NCI-H2196 (cell line): ENCODE measurements around the gene MBP.
"Not testable (repeated sequence)": the region's sequence is repeated elsewhere in the genome, so short reads cannot be mapped to it uniquely, and the experiment has no call there.

Experiments
- DNase-seq: peaks from one replicate; lab custom pipeline; 2025; ENCODE audit not compliant: unreplicated experiment; lab: John Stamatoyannopoulos, UW

Gene MBP

DNA sequence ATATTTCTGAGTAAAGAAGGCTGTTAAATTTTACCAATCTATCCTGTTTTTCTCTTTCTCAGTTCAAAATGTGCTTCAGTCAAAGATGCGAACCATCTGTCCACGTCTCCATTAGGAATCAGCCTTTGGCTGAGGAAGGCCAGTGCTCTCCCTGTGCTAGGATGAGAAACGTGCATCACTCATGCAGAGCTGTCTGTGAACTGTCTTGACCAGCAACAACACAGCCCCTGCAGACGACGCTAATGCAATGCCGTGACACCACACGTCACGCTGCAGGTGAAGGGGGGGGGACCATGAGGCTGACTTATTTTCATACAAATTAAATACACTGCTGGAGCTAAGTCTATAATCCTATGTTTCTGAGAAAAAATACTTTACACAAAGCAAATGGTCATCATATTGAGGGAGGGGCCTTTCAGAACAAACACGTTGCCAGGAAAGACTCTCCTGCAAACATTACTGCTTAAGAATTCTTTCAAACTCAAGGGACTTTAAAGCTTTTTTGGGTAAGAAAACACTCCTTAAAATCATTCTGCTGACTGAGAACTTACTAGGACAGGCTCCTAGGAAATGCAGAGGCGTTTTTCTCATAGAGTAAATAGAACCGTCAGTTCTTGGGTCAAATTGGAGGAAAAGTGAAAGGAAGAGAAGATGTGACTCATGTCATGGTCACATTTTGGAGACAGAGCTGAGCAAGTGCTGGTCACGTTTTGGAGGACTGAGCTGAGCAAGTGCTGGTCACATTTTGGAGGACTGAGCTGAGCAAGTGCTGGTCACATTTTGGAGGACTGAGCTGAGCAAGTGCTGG, 97.0 kb downstream of the MBP start:
- DNase-seq: no peak

DNA sequence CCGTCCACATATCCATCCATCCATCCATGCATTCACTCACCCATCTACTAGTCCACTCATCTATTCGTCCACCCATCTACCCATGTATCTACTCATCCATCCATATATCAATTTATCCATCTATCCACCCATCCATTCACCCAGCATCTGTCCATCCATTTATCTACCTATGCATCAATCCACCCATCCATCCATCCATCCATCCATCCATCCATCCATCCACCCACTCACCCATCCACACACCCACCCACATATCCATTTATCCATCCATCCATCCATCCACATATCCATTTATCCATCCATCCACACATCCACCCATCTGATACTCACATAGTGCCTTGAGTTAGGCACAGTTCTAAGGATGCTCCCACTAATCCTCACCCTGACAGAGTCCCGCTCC, 99.0 kb downstream of the MBP start:
- no peak for DNase-seq

DNA sequence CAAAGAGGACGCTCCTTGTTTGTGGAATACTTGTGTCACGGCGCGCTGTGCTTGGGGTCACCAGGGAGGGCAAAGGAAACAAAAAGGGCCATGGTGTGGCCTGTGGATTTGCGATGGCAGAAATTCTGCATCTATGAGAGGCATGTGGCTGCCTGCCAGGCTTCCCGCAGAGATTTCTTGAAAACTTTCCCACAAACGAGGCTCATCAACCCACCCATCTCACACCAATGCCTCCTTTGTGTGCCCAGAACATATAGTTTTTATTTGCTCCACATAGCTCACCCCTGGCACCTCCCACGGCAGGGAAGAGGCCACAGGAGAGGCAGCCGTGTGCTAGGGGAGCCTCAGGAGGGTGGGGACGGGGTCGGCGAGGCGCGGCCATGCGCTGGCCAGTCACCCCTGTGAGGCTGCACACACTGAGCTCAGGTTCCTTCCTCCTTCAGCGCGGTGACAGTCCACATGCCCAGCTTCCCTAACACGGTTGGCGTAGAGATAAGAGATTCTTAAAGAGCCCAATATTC, 100.3 kb downstream of the MBP start:
- no peak for DNase-seq

DNA sequence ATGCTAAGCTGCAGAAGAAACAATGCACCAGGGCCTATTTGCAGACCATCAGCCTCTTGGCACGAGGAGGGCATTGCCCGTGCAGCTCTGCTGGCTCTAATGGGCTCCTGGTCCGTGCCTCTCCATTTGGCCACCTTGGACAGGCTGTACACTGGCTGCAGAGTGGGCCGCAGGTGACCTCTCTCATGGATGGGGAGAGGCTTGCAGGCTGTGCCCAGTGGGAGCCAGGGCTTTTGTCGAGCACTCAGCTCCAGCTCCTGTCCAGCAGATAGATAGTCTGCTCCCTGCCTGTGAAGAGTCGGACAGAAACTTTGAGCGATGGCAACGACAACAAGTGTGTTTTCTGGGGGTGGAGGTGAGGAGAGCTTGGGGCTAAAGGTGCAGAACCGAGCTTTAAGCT, 100.9 kb downstream of the MBP start:
- no peak for DNase-seq

DNA sequence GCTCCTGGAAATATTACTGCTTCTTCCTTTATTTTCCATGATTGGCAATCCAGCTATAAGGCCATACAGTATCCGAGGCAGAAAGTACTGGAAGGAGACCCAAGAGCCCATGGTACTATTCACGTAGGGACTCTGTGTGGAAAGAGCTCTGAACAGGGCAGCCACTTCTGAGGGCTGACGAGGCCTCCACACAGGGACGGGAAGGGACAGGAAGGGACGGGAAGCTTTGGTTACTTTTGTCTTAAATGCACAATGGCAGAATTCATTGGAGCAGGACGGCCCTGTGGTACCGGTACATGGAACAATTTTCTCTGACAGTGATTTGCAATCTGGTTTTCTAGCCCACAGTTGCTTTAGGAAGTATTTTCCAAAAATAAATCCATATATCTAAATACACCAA, 102.4 kb downstream of the MBP start:
- no peak for DNase-seq

DNA sequence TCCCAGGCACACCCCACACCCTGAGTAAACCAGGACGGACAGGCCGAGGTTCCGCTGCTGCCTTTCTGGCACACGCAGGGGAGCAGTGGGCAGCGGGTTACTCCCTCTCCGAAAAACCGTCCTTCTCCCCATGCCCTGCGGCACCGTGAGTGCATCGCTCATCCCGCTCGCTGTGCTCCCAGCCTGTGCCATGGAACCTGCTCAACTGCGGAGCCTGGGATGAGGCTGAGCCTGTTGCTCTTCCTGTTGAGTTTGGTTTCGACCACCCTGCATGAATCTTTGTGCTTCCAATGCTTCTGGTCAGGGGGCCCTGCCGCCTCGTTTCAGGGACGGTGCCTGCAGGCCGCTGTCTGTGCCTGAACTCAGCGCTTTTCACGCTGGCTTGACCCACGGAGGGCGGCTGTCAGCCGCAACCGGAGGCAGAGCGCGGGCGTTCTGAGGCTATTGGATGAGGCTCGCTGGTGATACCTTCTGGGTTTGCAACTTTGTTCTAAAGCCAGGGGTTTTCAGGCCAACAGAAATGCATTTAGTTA, 106.7 kb downstream of the MBP start:
- DNase-seq: no peak

DNA sequence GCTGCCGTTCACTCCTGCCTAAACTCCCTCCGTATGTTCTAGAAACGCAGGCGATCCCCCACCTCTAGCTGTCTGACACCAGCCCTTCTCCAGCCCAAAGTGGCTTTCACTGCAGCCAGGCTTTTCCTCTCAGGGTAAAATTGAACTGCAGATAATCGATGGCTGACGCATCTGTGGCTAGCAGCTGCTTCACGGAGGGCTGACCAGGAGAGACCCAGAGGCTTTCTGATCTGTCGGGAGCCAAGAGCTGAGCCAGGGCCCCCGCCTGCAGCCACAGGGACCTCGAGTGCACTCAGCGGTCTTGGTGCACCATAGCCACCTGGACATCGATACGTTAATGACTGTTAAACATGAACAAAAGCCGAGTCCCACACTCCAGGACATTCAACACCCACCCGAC, 107.5 kb downstream of the MBP start:
- DNase-seq: no peak

DNA sequence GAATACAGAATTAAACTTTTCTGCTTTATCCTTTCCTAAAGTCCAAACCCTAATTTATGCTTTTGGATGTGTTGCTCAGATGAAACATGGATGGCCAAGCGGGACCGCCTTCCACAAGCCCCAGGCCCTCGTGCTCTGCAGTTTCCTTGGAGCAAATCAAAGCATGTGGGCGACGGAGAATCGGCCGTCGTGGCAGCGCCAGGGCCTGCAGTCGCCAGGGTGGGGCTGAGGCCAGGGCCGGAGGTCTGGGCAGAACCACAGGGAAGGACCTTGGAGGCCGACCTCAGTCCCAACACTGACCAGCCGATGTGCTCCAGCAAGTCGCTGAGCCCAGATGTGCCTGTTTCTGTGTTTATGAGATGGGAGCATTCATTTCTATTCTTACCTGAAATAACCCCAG, 108.1 kb downstream of the MBP start:
- no peak for DNase-seq

DNA sequence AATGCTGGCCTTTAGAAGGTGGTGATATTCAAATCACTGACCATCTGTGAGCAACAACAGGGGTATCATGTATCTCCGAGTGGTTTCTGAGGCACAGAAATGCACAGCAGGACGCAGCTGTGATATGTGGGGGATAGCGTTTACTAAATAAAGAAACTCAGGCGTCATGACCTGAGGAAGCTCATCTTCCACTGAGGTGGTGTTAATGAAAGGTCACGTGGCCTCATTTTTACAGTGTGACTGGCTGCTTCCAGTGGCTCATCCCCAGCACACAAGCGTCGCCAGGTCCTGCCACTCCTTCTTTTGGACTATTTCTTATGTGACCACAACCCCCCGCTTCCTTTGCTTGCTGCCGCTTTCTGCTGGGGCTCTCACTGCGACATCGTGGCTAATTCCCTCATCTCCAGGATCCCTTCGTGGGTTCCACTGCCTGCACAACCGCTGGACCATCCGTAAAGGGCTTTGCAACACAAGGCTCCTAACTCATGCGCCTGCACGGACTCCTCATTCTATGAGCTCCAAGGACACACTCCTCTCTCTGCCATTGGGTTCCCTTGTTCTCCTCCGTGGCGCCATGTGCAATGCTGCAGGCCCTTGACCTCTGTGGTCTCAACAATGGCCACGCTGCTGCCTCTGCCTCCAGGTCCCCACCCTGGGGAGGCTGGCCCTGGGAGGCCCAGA, 109.3 kb downstream of the MBP start:
- DNase-seq: no peak

DNA sequence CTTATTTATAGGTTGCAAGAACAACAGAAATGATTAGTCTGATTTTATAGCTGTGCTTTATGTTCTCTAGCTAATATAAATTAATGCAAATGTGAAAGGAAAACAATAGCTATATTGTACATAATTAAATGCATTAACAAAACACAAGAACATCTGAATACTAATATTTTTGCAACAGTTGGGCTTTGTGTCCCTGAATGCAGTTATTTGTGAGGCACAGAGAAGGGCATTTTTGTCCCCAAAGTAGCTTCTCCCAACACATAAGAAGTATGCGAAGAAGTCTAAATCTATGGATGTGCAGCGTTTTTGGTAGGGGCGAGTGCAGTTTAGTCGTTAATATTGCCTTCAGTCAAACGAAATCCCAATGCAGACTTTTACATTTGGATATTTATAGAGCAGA, 110.0 kb downstream of the MBP start:
- no peak for DNase-seq

DNA sequence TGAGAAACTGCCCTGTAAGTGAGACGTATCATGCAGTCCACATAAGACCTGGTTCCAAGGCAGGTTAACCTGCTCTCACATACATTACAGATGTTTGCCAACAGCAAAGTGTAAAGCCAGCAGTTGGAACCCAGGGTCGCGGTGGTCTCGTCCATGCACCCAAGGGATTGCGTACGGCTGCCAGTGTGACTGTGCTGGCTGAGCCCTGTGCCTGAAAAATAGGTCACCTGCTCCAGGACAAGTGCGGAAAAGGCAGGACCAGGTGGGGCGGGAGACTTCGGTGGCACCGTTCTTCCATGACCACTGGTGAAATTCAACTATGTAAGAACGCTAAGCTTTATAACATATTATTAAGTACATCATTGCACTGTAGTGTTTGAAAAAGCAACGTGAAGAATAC, 110.5 kb downstream of the MBP start:
- no peak for DNase-seq

DNA sequence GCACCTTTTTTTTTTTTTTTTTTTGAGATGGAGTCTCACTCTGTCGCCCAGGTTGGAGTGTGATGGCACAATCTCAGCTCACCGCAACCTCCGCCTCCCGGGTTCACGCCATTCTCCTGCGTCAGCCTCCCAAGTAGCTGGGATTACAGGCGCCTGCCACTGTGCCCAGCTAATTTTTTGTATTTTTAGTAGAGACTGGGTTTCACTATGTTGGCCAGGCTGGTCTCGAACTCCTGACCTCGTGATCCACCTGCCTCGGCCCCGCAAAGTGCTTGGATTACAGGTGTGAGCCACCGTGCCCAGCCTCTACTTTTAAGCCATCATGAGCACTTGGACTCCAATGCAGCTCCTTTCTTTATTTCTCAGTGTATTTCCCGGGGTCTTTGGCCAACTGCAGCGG, 111.1 kb downstream of the MBP start:
- DNase-seq: not testable (repeated sequence)

DNA sequence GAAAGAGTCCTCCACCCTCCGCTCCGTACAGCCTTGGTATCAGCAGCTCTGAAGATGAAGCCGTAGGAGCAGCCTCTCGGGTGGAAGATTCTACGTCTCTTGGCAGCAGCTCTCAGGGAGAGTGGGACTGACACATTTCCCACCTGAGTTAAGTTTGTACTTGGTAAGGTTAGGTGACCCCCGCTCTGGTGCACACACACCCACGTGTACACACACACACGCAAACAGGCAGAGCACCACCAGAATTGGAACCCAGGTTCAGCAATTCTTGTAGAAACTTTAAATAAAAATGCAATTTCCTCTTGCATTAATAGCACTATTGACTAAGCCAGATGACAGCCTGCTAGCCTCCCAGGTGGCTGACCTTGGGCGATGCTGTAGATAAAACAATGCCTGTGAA, 111.5 kb downstream of the MBP start:
- no peak for DNase-seq

DNA sequence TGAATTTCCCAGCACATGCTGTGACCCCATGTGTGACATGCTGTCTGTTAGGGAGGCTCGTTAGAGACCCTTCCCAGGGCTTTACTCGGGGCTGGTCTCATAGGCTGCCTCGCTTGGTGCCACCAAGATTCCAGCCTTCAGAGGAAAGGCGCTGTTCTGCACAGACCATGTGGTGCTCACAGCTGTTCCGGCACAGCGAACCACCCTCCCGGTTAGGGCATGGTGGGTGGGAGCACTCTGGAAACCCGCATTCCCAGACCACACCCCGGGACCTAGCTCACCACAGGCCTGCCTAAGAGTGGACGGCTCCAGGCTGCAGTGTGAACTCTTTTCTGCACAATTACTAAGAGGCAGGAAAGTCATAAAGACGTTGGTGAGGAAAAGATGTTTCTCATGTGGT, 112.0 kb downstream of the MBP start:
- no peak for DNase-seq

DNA sequence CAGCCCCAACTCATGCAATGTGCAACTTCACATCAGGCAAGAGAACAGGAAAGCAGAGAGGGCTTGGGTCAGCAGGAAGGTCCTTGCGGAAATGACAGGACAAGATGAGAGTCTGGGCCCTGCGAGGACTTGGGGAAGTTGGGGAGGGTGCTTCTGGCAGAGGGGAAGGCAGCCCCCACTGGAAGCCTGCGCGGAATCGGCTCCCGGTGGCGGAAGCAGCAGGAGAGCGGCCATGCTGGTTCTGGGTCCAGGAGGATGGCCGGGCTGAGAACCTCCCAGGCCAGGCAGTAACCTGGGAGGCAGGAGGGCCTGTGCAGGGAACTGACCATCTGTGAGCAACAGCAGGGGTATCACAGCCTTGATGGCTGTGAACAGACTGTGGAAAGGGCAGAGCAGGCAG, 112.9 kb downstream of the MBP start:
- DNase-seq: no peak

DNA sequence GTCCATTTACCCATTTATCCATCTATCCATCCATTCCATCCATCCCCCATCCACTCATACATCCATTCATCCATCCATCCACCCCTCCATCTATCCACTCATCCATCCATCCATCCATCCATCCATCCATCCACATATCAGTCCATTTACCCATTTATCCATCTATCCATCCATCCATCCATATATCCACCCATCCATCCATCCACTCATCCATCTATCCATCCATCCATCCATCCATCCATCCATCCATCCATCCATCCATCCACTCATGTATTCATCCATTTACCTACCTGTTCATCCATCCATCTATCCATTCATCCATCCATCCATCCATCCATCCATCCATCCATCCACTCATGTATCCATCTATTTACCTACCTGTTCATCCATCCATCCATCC, 113.9 kb downstream of the MBP start:
- DNase-seq: not testable (repeated sequence)

DNA sequence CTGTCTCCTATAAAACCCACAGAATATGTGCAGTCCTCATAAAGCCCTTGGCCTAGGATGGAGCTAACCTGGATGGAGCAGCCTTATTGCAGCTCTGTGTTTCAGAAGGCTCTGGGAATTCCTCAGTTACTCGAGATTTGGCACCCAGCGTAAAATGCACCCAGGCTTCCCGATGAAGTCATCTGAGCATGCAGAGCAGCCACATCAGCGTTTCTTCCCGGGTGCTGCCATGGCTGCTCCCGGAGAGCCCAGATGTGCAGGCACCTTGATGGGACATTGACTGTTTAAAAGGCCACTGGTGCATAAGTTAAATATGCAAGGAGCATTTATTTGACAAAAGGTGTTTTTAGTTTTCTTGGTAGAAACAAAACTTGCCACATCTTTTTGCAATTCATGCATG, 115.2 kb downstream of the MBP start:
- DNase-seq: no peak

DNA sequence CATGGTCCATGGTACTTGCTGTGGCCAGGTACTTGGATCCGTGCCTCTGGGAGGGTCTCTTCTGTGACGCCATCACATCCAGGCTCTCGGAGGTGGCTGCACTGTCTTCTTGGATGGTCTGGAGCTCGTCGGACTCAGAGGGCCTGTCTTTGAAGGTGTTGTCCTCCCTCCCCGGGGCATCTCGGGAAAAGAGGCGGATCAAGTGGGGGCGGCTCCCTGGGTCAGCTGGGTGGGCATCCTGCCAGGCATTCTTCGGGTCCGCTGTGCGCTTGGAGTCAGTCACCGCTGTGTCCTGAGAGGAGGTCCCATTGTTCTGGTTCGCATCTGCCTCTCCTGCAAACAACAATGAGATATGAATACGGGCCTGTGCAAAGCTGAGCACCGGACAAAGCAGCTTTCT, 115.6 kb downstream of the MBP start:
- DNase-seq: no peak

DNA sequence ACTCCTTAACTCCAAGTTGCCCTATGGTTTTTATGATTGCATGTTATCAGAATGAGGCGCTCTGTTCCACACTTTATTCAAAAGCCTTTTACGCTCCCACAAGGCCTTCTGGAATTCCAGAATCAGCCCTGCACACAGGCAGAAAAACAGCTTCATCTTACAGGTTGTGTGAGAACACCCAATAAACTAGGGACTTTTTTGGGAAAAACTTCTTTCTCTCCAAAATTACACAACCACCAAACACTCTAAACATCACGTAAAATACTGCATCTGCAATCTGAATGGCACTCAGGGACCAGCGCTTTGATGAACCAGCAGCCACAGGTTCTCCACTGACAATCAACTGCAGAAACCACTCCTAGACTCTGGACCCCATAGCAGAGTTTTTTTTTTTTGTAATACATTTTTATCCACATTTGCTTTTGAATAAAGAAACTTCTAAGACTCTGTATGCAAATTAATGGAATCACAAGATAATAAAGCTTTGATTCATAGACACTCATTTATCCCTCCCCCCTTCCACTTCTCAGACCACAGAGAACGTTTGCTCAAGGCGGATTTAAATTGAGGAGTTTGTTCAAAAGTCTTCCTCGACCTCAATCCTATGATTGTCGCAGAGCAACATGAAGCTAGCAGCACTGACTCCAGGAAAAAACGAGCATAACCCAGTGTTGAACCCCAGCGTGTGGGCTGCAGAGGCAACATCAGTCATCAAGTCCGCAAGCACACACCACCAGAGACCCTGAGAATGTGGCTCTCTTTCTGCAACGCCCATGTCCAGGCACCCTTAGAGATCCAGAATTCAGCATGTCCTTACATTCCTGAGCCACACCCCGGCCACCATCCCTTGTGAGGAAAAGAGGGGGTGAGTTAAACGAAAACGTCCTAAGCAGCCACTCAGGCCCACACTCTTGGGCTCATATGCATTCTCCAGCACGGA, 116.5 kb downstream of the MBP start:
- no peak for DNase-seq

DNA sequence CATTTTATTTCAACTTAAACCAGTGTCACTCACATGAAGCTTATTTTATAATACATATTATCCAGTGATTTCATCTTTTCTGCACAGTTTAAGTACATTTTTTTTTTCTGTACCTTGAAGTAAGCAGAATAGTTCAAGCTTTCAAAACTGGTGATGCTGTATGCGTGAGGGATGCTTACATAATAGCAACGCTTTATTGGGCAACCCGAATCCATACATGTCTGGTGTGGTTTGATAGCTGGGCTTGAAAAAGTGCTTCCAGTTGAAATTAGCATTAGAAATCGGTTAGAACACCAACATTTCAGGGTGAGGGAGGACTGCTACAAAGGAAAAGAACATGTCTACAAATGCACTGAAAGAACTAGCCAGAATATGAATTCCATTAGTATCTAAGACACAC, 117.4 kb downstream of the MBP start:
- no peak for DNase-seq

DNA sequence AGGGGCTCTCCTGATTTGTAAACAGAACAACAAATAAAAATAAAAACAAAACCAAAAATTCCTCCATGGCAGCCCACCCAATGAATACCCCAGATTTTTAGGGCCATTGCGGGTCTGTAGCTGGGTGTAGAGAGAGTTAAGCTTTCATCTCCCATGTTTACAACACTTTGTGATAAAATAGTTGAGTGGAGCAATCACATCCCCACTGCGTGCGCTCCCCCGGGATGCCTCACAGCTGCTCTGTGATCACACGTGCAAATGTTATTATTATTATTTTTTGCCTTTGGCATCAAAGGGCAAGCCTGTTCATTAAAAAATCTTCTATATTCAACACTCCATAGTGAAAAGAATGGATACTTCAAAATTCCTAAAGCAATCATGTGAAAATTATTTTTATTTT, 118.0 kb downstream of the MBP start:
- DNase-seq: no peak
